Esophagus muscularis mucosa (tissue), 4 donors: ENCODE results near the gene B2M.

ENCODE experiments used
- CTCF ChIP-seq, 3 experiments: fragments of 200-600 bp in 2 of 3; fragments of 450-650 bp in 1 of 3; sonication (generic) in 2 of 3; IDR thresholded peaks; one replicate each; pipeline ENCODE4 v1.5.1; 2017 to 2019; ENCODE audit warnings: antibody characterized with exemption in 3 of 3, mild to moderate bottlenecking in 2 of 3, moderate library complexity in 1 of 3
- EP300 ChIP-seq: sonication (generic); formaldehyde crosslinking; IDR thresholded peaks from one replicate; pipeline ENCODE4 v1.6.1; 2017; ENCODE audit warnings: antibody characterized with exemption
- POLR2A ChIP-seq: fragments of 450-650 bp; IDR thresholded peaks from one replicate; pipeline ENCODE4 v1.6.1; 2017; ENCODE audit warnings: antibody characterized with exemption, moderate library complexity, mild to moderate bottlenecking, low read depth
- POLR2AphosphoS5 ChIP-seq, 2 donors: sonication (generic); formaldehyde crosslinking; IDR thresholded peaks; one replicate each; pipeline ENCODE4 v1.6.1; 2017; ENCODE audit warnings: antibody characterized with exemption in 2 of 2

GRCh38 chr15:44726136-44726535 is 14.8 kb downstream of the B2M start:
- no peak for TF ChIP-seq CTCF (IDR thresholded peaks at IDR 0.05)
- no peak for TF ChIP-seq POLR2AphosphoS5 (IDR thresholded peaks at IDR 0.05)
- no peak for TF ChIP-seq POLR2A
- TF ChIP-seq EP300: no peak
